Psoas muscle (tissue), 8 donors: ENCODE measurements around the gene TMA7B. TPM values are rescaled to one million over a fixed set of nuclear protein-coding genes. Genes with fewer than 3 reads are reported as not detected.

Source experiments
- ATAC-seq, 4 donors: fragments of 200-7000 bp; cut with Tn5 transposase; one replicate each; pipeline ENCODE4 v1.9.1; 2020; ENCODE audit warnings: moderate library complexity in 3 of 4, mild to moderate bottlenecking in 2 of 4
- DNase-seq, 2 donors: peaks; one replicate each; pipeline ENCODE4 v3.0.0-alpha.2; 2020
- H3K27ac ChIP-seq: fragments of 200-600 bp; one replicate; pipeline ENCODE4 v1.8.0; 2022
- H3K27me3 ChIP-seq, 3 donors: fragments of 200-600 bp in 1 of 3; one replicate each; pipeline versions ENCODE4 v1.6.1 to v1.8.0; 2013 to 2022; ENCODE audit warnings: low read length in 2 of 3, mild to moderate bottlenecking in 2 of 3, moderate library complexity in 1 of 3; ENCODE audit not compliant: insufficient read depth in 3 of 3
- H3K36me3 ChIP-seq, 2 donors: fragments of 200-600 bp in 1 of 2; one replicate each; pipeline versions ENCODE4 v1.6.1 to v1.8.0; 2013 to 2022; ENCODE audit warnings: low read depth in 1 of 2, mild to moderate bottlenecking in 1 of 2, moderate library complexity in 1 of 2; ENCODE audit not compliant: insufficient read depth in 1 of 2
- H3K4me1 ChIP-seq: fragments of 200-600 bp; one replicate; pipeline ENCODE4 v1.8.0; 2022
- H3K4me3 ChIP-seq: fragments of 200-600 bp; one replicate; pipeline ENCODE4 v1.8.0; 2022; ENCODE audit warnings: mild to moderate bottlenecking
- H3K9me3 ChIP-seq: fragments of 200-600 bp; one replicate; pipeline ENCODE4 v1.8.0; 2022
- CTCF ChIP-seq: fragments of 200-600 bp; IDR thresholded peaks from one replicate; pipeline ENCODE4 v1.8.0; 2022; ENCODE audit warnings: antibody characterized with exemption
- WGBS, 3 donors: extraction: QIAGEN DNeasy Blood & Tissue Kit; methylation state at CpG; one replicate each; pipeline versions ENCODE4 v1.1.6 to v1.1.7; 2013; 5-methylcytosine and 5-hydroxymethylcytosine counted together
- intact Hi-C, 2 donors: fragments of 100-400 bp; cut with DNase I; formaldehyde crosslinking; loops; one replicate each; pipeline versions ENCODE4 v1.11.0 to v1.14.2; 2022
- polyA plus RNA-seq, 3 donors: library from polyadenylated mRNA; stranded (reverse); fragments of 200-250 nt; gene quantifications; one replicate each; pipeline ENCODE4 v1.2.3, GENCODE V29; 2013
- total RNA-seq, 4 donors: library from RNA; stranded (reverse); fragmentation: NEBNext Ultra II Directional in 2 of 4; extraction: Animal tissue kit (Norgen Biotek cat#: 25700) in 2 of 4; gene quantifications; one replicate each; pipeline versions ENCODE4 v1.2.1 to v1.2.4, GENCODE V29; 2021 to 2023
- donor health status: healthy with polysubstance abuse.
- donor health status: DM: no; HTN: no; CAD: no; lungs with moderate emphysema.
- donor health status: Bipolar disorder and iron deficiency.
- donor health status: healthy.
- donor health status: DM: yes; HTN: yes; CAD: no.
- donor health status: DM: no; HTN: no; CAD: no.
- donor health status: DM: no; HTN: no; CAD: no.
- donor health status: DM: yes; HTN: yes; CAD: no.

TMA7B gene
- total and polyA plus RNA-seq, 7 donors = not detected

- no peak for DNase-seq
- peaks cover 0 to 27% (median 0%) of the 10 kb centered on the region in 3 donors for H3K27me3 ChIP-seq
These were observed 45.6 kb upstream of the TMA7B start for GRCh38 chr22:39914584-39914983.

GRCh38 chr22:39915295-39915726, 44.9 kb upstream of the TMA7B start:
- intact Hi-C loops = no loop called here
- no peaks in the 10 kb centered on the region for H3K9me3 ChIP-seq
- H3K4me1 ChIP-seq = no peaks in the 10 kb centered on the region
- WGBS, 3 donors = 59 to 65% (median 61%) methylated on average over 4 of the region's 4 CpGs
- H3K36me3 ChIP-seq = no peaks in the 10 kb centered on the region
- no peak for TF ChIP-seq CTCF
- H3K4me3 ChIP-seq = no peak overlapping the region
- no peak overlapping the region for H3K27ac ChIP-seq
- ATAC-seq (no peak), DNase-seq (no peak)
- H3K27me3 ChIP-seq = peaks cover 0 to 21% (median 0%) of the 10 kb centered on the region in 3 donors

More at GRCh38 chr22:39914584-39914983, 45.6 kb upstream of the TMA7B start:
- ATAC-seq = no peak
- Histone ChIP-seq H3K4me3 (no peak overlapping the region), H3K4me1 (no peaks in the 10 kb centered on the region), H3K9me3 (no peaks in the 10 kb centered on the region), H3K36me3 (no peaks in the 10 kb centered on the region), H3K27ac (no peak overlapping the region)
- no peak for TF ChIP-seq CTCF
- intact Hi-C loops = no loop called here
- WGBS, 3 donors = 94 to 95% (median 94%) methylated on average over 9 of the region's 9 CpGs

- Histone ChIP-seq H3K27ac (no peak overlapping the region), H3K36me3 (no peaks in the 10 kb centered on the region), H3K4me1 (no peaks in the 10 kb centered on the region), H3K4me3 (no peak overlapping the region), H3K27me3 (peaks cover 0 to 21% (median 0%) of the 10 kb centered on the region in 3 donors), H3K9me3 (no peaks in the 10 kb centered on the region)
- TF ChIP-seq CTCF = no peak
- no peak for DNase-seq
- intact Hi-C loops = no loop called here
- ATAC-seq = no peak
- 33 to 57% (median 43%) methylated on average over 3 of the region's 3 CpGs for WGBS, 3 donors
These were observed 43.7 kb upstream of the TMA7B start for GRCh38 chr22:39916496-39916895.

GRCh38 chr22:39917197-39917643, 43.0 kb upstream of the TMA7B start:
- H3K27ac ChIP-seq = no peak overlapping the region
- H3K4me1 ChIP-seq = no peaks in the 10 kb centered on the region
- WGBS, 3 donors = 29 to 46% (median 34%) methylated on average over 5 of the region's 5 CpGs
- H3K9me3 ChIP-seq = no peaks in the 10 kb centered on the region
- H3K4me3 ChIP-seq = no peak overlapping the region
- peaks cover 0 to 19% (median 0%) of the 10 kb centered on the region in 3 donors for H3K27me3 ChIP-seq
- DNase-seq (no peak), ATAC-seq (no peak)
- no peak for TF ChIP-seq CTCF
- intact Hi-C loops = no loop called here
- no peaks in the 10 kb centered on the region for H3K36me3 ChIP-seq
